AG04450 (cell line): ENCODE results near the gene UFD1. TPM values are rescaled to one million over a fixed set of nuclear protein-coding genes. Genes with fewer than 3 reads are reported as not detected.
A peak's percentile ranks its signal among the peaks of the same experiment; 100 is the strongest.

Experiments
- CTCF ChIA-PET: fragments of 300-600, 350-600 bp; formaldehyde crosslinking; extraction: SDS; loops from one replicate; lab custom pipeline; 2022; ENCODE audit warnings: antibody characterized with exemption, inconsistent platforms; lab: Charles Lee
- POLR2A ChIA-PET: fragments of 350-600 bp; formaldehyde crosslinking; extraction: SDS; loops from one replicate; lab custom pipeline; 2021; ENCODE audit warnings: antibody characterized with exemption, inconsistent platforms; lab: Yijun Ruan, JAX
- DNase-seq: peaks from one replicate; pipeline ENCODE4 v3.0.0-alpha.2; 2011; ENCODE audit warnings: low read depth, low spot score
- H3K27ac ChIP-seq: one replicate; pipeline ENCODE4 v1.5.1; 2012; ENCODE audit warnings: low read depth, low read length, control low read depth
- H3K27me3 ChIP-seq: one replicate; pipeline ENCODE4 v1.6.0; 2012; ENCODE audit warnings: low read length; ENCODE audit not compliant: control insufficient read depth, insufficient read depth
- H3K4me3 ChIP-seq: 2 replicates; pipeline ENCODE4 v1.5.1; 2011; ENCODE audit warnings: mild to moderate bottlenecking, low read depth, low read length, control low read depth
- H3K9me3 ChIP-seq: 2 replicates; pipeline ENCODE4 v1.5.1; 2012; ENCODE audit warnings: low read length; ENCODE audit not compliant: control insufficient read depth, insufficient read depth
- CTCF ChIP-seq: IDR thresholded peaks from 2 replicates; pipeline ENCODE4 v1.5.1; 2011; ENCODE audit warnings: low read depth, low read length, control low read depth, inconsistent platforms
- polyA plus RNA-seq: library from polyadenylated mRNA; depleted of rRNA; stranded (reverse); fragments of >200 nt; gene quantifications from 2 replicates; pipeline ENCODE4 v1.2.3, GENCODE V29; 2011

Gene UFD1
- polyA plus RNA-seq, 1 experiment: 87.3 TPM

- DNase-seq: no peak
- ChIA-PET CTCF (no interaction called here), POLR2A (no interaction called here)
- no peak for TF ChIP-seq CTCF
- H3K27ac ChIP-seq: no peak overlapping the region
- no peaks in the 10 kb centered on the region; the same call in 1 of the 2 replicates for H3K9me3 ChIP-seq
- H3K4me3 ChIP-seq: peak overlapping the region; percentile 42
- H3K27me3 ChIP-seq: peaks cover 23% of the 10 kb centered on the region
These were observed 44.5 kb upstream of the UFD1 start for GRCh38 chr22:19523240-19524169.

GRCh38 chr22:19522881-19523239, 43.9 kb upstream of the UFD1 start:
- TF ChIP-seq CTCF: no peak
- no peaks in the 10 kb centered on the region; the same call in 1 of the 2 replicates for H3K9me3 ChIP-seq
- peaks cover 23% of the 10 kb centered on the region for H3K27me3 ChIP-seq
- DNase-seq: no peak
- POLR2A ChIA-PET: no interaction called here
- peak overlapping the region; percentile 42; the same call in 1 of the 2 replicates for H3K4me3 ChIP-seq
- CTCF ChIA-PET: no interaction called here
- H3K27ac ChIP-seq: no peak overlapping the region

- TF ChIP-seq CTCF: no peak
- Histone ChIP-seq H3K27me3 (peaks cover 23% of the 10 kb centered on the region), H3K9me3 (no peaks in the 10 kb centered on the region; the same call in 1 of the 2 replicates), H3K4me3 (no peak overlapping the region), H3K27ac (no peak overlapping the region)
- ChIA-PET POLR2A (no interaction called here), CTCF (no interaction called here)
- DNase-seq: no peak
These were observed 43.3 kb upstream of the UFD1 start for GRCh38 chr22:19522190-19522880.

GRCh38 chr22:19520566-19521305, 41.7 kb upstream of the UFD1 start:
- TF ChIP-seq CTCF: no peak
- H3K27ac ChIP-seq: no peak overlapping the region
- H3K27me3 ChIP-seq: peaks cover 22% of the 10 kb centered on the region
- H3K9me3 ChIP-seq: no peaks in the 10 kb centered on the region; the same call in 1 of the 2 replicates
- POLR2A ChIA-PET: no interaction called here
- CTCF ChIA-PET: interaction anchor here (0.8 kb wide), 1 partner anchor 34 kb away, joined by 3 read pairs; no protein-coding TSS in a partner anchor
- DNase-seq: no peak
- H3K4me3 ChIP-seq: no peak overlapping the region
